Ishikawa (cell line): ENCODE measurements around the gene POGLUT3.

Experiments used
- CEBPB ChIP-seq: IDR thresholded peaks from 2 replicates; pipeline ENCODE4 v1.6.1; 2012
- CREB1 ChIP-seq: IDR thresholded peaks from 2 replicates; pipeline ENCODE4 v1.6.1; 2012; ENCODE audit warnings: low read depth
- EGR1 ChIP-seq: IDR thresholded peaks from 2 replicates; pipeline ENCODE4 v1.6.1; 2012
- EP300 ChIP-seq: IDR thresholded peaks from 2 replicates; pipeline ENCODE4 v1.6.1; 2012; ENCODE audit warnings: borderline replicate concordance
- FOXM1 ChIP-seq: IDR thresholded peaks from 2 replicates; pipeline ENCODE4 v1.6.1; 2012; ENCODE audit warnings: low read depth, borderline replicate concordance
- NFIC ChIP-seq: IDR thresholded peaks from 2 replicates; pipeline ENCODE4 v1.6.1; 2012
- RAD21 ChIP-seq: IDR thresholded peaks from 2 replicates; pipeline ENCODE4 v1.6.1; 2012; ENCODE audit warnings: low read depth
- TAF1 ChIP-seq: IDR thresholded peaks from 2 replicates; pipeline ENCODE4 v1.6.1; 2012; ENCODE audit warnings: low read depth, mild to moderate bottlenecking
- TCF12 ChIP-seq: IDR thresholded peaks from 2 replicates; pipeline ENCODE4 v1.6.1; 2012; ENCODE audit warnings: low read depth
- TEAD4 ChIP-seq: IDR thresholded peaks from 2 replicates; pipeline ENCODE4 v1.6.1; 2012
- USF1 ChIP-seq: IDR thresholded peaks from 2 replicates; pipeline ENCODE4 v1.6.1; 2012
- YY1 ChIP-seq: IDR thresholded peaks from 2 replicates; pipeline ENCODE4 v1.6.1; 2012; ENCODE audit warnings: low read depth
- ZBTB7A ChIP-seq: IDR thresholded peaks from 2 replicates; pipeline ENCODE4 v1.6.1; 2012; ENCODE audit warnings: low read depth
- TF ChIP-seq, protein P1 (sequence below): IDR thresholded peaks from 2 replicates; pipeline ENCODE4 v1.6.1; 2012; ENCODE audit warnings: low read depth, mild to moderate bottlenecking
- TF ChIP-seq, protein P2 (sequence below): IDR thresholded peaks from 2 replicates; pipeline ENCODE4 v1.6.1; 2012

POGLUT3 gene

GRCh38 chr11:108527382-108527781 lies 29.2 kb upstream of the POGLUT3 start:
- TF ChIP-seq CREB1 (no peak), FOXM1 (no peak), ZBTB7A (no peak), CEBPB (no peak), EP300 (no peak)
- TF ChIP-seq, protein P1, sequence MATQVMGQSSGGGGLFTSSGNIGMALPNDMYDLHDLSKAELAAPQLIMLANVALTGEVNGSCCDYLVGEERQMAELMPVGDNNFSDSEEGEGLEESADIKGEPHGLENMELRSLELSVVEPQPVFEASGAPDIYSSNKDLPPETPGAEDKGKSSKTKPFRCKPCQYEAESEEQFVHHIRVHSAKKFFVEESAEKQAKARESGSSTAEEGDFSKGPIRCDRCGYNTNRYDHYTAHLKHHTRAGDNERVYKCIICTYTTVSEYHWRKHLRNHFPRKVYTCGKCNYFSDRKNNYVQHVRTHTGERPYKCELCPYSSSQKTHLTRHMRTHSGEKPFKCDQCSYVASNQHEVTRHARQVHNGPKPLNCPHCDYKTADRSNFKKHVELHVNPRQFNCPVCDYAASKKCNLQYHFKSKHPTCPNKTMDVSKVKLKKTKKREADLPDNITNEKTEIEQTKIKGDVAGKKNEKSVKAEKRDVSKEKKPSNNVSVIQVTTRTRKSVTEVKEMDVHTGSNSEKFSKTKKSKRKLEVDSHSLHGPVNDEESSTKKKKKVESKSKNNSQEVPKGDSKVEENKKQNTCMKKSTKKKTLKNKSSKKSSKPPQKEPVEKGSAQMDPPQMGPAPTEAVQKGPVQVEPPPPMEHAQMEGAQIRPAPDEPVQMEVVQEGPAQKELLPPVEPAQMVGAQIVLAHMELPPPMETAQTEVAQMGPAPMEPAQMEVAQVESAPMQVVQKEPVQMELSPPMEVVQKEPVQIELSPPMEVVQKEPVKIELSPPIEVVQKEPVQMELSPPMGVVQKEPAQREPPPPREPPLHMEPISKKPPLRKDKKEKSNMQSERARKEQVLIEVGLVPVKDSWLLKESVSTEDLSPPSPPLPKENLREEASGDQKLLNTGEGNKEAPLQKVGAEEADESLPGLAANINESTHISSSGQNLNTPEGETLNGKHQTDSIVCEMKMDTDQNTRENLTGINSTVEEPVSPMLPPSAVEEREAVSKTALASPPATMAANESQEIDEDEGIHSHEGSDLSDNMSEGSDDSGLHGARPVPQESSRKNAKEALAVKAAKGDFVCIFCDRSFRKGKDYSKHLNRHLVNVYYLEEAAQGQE, result no peak

DNA sequence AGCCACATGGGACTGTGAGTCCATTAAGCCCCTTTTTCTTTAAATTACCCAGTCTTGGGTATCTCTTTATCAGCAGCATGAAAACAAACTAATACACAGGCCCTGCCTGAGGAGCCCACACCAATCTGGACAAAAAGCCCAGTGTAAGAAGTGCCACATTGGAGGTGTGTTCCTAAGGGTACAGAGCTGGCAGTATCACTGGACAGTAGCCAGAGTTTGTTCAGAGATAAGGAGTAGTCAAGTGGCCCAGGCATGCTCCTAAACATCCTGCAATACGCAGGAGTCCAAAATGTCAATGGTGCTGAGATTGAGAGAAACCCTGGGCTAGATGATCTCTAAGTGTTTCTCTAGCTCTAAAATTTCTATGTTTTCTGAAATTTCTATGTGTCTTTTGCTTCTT lies 27.0 kb upstream of the POGLUT3 start:
- TF ChIP-seq YY1 (no peak), FOXM1 (no peak), CREB1 (no peak), TEAD4 (no peak), EGR1 (no peak), RAD21 (no peak), TCF12 (no peak), EP300 (no peak), TAF1 (no peak), CEBPB (no peak), ZBTB7A (no peak), NFIC (no peak), USF1 (no peak)
- TF ChIP-seq, protein P1, result no peak
- TF ChIP-seq, protein P2, sequence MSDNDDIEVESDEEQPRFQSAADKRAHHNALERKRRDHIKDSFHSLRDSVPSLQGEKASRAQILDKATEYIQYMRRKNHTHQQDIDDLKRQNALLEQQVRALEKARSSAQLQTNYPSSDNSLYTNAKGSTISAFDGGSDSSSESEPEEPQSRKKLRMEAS, result no peak

DNA sequence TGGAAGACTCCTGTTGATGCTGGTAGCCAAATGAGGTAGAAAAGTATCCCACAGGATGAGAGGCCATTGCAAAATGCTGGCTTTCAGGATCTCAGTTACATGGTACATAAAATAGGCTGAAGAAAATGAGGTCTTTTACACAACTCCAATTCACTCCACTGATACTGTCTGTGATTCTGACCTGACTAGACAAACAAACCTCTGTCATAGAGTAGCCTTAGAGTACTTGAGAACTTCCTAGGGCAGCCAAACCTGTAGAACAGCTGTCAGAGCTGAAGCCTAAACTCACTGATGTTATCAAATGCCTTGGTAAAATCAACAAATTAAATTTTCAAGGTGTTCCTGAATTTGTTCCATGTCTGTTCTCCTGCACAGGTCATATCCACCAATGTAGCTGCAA lies 26.2 kb upstream of the POGLUT3 start:
- TF ChIP-seq YY1 (no peak), NFIC (no peak)
- TF ChIP-seq, protein P2, result no peak

DNA sequence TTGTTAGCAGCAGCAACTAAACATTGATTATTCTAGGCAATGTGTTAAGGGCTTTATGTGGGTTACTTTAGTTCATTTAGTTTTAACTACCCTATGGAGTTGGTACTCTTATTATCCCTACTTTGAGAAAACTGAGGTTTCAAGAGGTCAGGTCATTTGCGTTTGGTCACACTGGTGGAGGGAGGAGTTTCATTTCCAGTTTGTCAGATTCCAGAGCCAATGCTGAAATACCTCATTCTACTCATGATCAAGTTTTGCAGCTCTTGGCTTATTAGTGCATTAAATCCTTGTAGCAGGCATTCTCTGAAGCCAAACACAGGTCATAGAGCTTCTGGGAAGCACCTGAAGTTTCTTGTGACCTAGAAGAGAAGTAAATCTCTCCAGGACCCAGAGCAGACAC lies 24.1 kb upstream of the POGLUT3 start:
- TF ChIP-seq, protein P1, result no peak
- TF ChIP-seq TEAD4 (no peak), USF1 (no peak), CEBPB (no peak), YY1 (no peak), ZBTB7A (no peak), EP300 (no peak), TCF12 (no peak), CREB1 (no peak), NFIC (no peak)
- TF ChIP-seq, protein P2, result no peak

DNA sequence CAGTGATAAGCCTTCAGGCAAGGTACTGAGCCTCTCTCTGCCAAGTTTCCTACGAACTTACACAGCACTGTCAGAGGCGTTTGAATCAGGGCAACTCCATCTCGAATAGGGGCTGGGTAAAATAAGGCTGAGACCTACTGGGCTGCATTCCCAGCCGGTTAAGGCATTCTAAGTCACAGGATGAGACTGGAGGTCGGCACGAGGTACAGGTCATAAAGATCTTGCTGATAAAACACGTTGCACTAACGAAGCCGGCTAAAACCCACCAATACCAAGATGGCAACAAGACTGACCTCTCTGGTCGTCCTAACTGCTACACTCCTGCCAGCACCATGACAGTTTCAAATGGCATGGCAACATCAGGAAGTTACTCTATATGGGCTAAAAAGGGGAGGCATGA lies 20.4 kb upstream of the POGLUT3 start:
- TF ChIP-seq EP300, result no peak
- TF ChIP-seq RAD21, result no peak
- no peak for TF ChIP-seq FOXM1
- no peak for TF ChIP-seq TEAD4
- no peak for TF ChIP-seq YY1
- TF ChIP-seq, protein P1, result no peak
- TF ChIP-seq CEBPB, result no peak
- no peak for TF ChIP-seq NFIC
